ENCODE data around the gene PATZ1. TPM values are rescaled to one million over a fixed set of nuclear protein-coding genes. Genes with fewer than 3 reads are reported as not detected.
A peak's percentile ranks its signal among the peaks of the same experiment; 100 is the strongest.
"Not testable (repeated sequence)": the region's sequence is repeated elsewhere in the genome, so short reads cannot be mapped to it uniquely, and the experiment has no call there.

Gene PATZ1
- polyA plus RNA-seq, 3 donors = 68.4 to 72.1 (median 72.0) TPM

- DNase-seq (ENCODE audit: low read depth in 3 of 3, low spot score in 2 of 3) = not testable (repeated sequence)
These were observed 31.9 kb downstream of the PATZ1 start for GRCh38 chr22:31314220-31314619.

- DNase-seq (ENCODE audit: low read depth in 3 of 3, low spot score in 2 of 3) = peak in 2 of 3 donors; percentile 50 to 56
These were observed 32.6 kb downstream of the PATZ1 start for GRCh38 chr22:31313366-31314147.

- DNase-seq (ENCODE audit: low read depth in 3 of 3, low spot score in 2 of 3) = no peak
These were observed 38.0 kb downstream of the PATZ1 start for GRCh38 chr22:31308181-31308580.

- no peak for DNase-seq (ENCODE audit: low read depth in 3 of 3, low spot score in 2 of 3)
These were observed 41.0 kb downstream of the PATZ1 start for GRCh38 chr22:31305194-31305593.

- DNase-seq (ENCODE audit: low read depth in 3 of 3, low spot score in 2 of 3) = no peak
These were observed 43.6 kb downstream of the PATZ1 start for GRCh38 chr22:31302537-31302936.

- DNase-seq (ENCODE audit: low read depth in 3 of 3, low spot score in 2 of 3) = no peak
These were observed 44.1 kb downstream of the PATZ1 start for GRCh38 chr22:31302006-31302405.

GRCh38 chr22:31300896-31301295, 45.2 kb downstream of the PATZ1 start:
- DNase-seq (ENCODE audit: low read depth in 3 of 3, low spot score in 2 of 3) = no peak

GRCh38 chr22:31295831-31296657, 50.1 kb downstream of the PATZ1 start:
- no peak for DNase-seq (ENCODE audit: low read depth in 3 of 3, low spot score in 2 of 3)

- DNase-seq (ENCODE audit: low read depth in 3 of 3, low spot score in 2 of 3) = no peak
These were observed 50.8 kb downstream of the PATZ1 start for GRCh38 chr22:31295360-31295759.

- peak in 2 of 3 donors; percentile 67 to 70 for DNase-seq (ENCODE audit: low read depth in 3 of 3, low spot score in 2 of 3)
These were observed 53.7 kb downstream of the PATZ1 start, which contains the start of gene PIK3IP1 for GRCh38 chr22:31292236-31292989. Gene PIK3IP1, minus strand, starts transcription at chr22:31292488. Its CDS starts 144 bp downstream, at chr22:31292344.

GRCh38 chr22:31291481-31292235, 54.5 kb downstream of the PATZ1 start:
- DNase-seq (ENCODE audit: low read depth in 3 of 3, low spot score in 2 of 3) = no peak

- DNase-seq (ENCODE audit: low read depth in 3 of 3, low spot score in 2 of 3) = peak in 2 of 3 donors; percentile 78 to 83
These were observed 55.4 kb downstream of the PATZ1 start for GRCh38 chr22:31290494-31291471.

- no peak for DNase-seq (ENCODE audit: low read depth in 3 of 3, low spot score in 2 of 3)
These were observed 56.8 kb downstream of the PATZ1 start for GRCh38 chr22:31289344-31289743.

- no peak for DNase-seq (ENCODE audit: low read depth in 3 of 3, low spot score in 2 of 3)
These were observed 57.5 kb downstream of the PATZ1 start for GRCh38 chr22:31288496-31289240.

- no peak for DNase-seq (ENCODE audit: low read depth in 3 of 3, low spot score in 2 of 3)
These were observed 58.2 kb downstream of the PATZ1 start for GRCh38 chr22:31287818-31288495.

- DNase-seq (ENCODE audit: low read depth in 3 of 3, low spot score in 2 of 3) = no peak
These were observed 59.5 kb downstream of the PATZ1 start for GRCh38 chr22:31286360-31287255.

Measured in right renal cortex interstitium (tissue), 3 donors.